Progenitor cell of endocrine pancreas (in vitro differentiated cells): ENCODE measurements around the gene RBMS1. TPM values are rescaled to one million over a fixed set of nuclear protein-coding genes. Genes with fewer than 3 reads are reported as not detected.
A peak's percentile ranks its signal among the peaks of the same experiment; 100 is the strongest.
"Not testable (repeated sequence)": the region's sequence is repeated elsewhere in the genome, so short reads cannot be mapped to it uniquely, and the experiment has no call there.

ENCODE experiments used
- DNase-seq: peaks from one replicate; pipeline ENCODE4 v3.0.0; 2021; ENCODE audit warnings: low spot score; ENCODE audit not compliant: unreplicated experiment
- H3K27ac Mint-ChIP-seq: 2 replicates; pipeline ENCODE4 v1.8.0; 2021; ENCODE audit warnings: mild to moderate bottlenecking, moderate library complexity, mixed read lengths
- H3K27me3 Mint-ChIP-seq: 2 replicates; pipeline ENCODE4 v1.8.0; 2021; ENCODE audit warnings: mixed read lengths
- H3K36me3 Mint-ChIP-seq: 2 replicates; pipeline ENCODE4 v1.8.0; 2022; ENCODE audit warnings: mixed read lengths; ENCODE audit not compliant: insufficient read depth
- H3K4me1 Mint-ChIP-seq: 2 replicates; pipeline ENCODE4 v1.8.0; 2021; ENCODE audit warnings: low read depth, mixed read lengths
- H3K4me3 Mint-ChIP-seq: 2 replicates; pipeline ENCODE4 v1.8.0; 2021; ENCODE audit warnings: low read depth, mild to moderate bottlenecking, moderate library complexity, mixed read lengths
- H3K9me3 Mint-ChIP-seq: 2 replicates; pipeline ENCODE4 v1.8.0; 2021; ENCODE audit warnings: low read depth, mixed read lengths
- total RNA-seq: library from RNA; stranded (reverse); gene quantifications from 2 replicates; pipeline ENCODE4 v1.2.1, GENCODE V29; 2021
- TF ChIP-seq, protein P1 (sequence below): fragments of 200-600 bp; sonication (generic); IDR thresholded peaks from one replicate; pipeline ENCODE4 v1.5.0; 2021; ENCODE audit warnings: antibody characterized with exemption, mild to moderate bottlenecking; ENCODE audit not compliant: unreplicated experiment

Gene RBMS1
- total RNA-seq, 1 donor from 2014 or later: 59.8 TPM

GRCh38 chr2:160494201-160494644, 616 bp upstream of the RBMS1 start:
- Mint-ChIP-seq H3K27ac (peak overlapping the region; percentile 96), H3K4me3 (peak overlapping the region; percentile 84), H3K4me1 (peaks cover 23% of the 10 kb centered on the region), H3K9me3 (no peaks in the 10 kb centered on the region), H3K27me3 (peaks cover 3% of the 10 kb centered on the region), H3K36me3 (no peaks in the 10 kb centered on the region)
- TF ChIP-seq, protein P1, sequence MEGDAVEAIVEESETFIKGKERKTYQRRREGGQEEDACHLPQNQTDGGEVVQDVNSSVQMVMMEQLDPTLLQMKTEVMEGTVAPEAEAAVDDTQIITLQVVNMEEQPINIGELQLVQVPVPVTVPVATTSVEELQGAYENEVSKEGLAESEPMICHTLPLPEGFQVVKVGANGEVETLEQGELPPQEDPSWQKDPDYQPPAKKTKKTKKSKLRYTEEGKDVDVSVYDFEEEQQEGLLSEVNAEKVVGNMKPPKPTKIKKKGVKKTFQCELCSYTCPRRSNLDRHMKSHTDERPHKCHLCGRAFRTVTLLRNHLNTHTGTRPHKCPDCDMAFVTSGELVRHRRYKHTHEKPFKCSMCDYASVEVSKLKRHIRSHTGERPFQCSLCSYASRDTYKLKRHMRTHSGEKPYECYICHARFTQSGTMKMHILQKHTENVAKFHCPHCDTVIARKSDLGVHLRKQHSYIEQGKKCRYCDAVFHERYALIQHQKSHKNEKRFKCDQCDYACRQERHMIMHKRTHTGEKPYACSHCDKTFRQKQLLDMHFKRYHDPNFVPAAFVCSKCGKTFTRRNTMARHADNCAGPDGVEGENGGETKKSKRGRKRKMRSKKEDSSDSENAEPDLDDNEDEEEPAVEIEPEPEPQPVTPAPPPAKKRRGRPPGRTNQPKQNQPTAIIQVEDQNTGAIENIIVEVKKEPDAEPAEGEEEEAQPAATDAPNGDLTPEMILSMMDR: no peak
- no peak for DNase-seq

DNA sequence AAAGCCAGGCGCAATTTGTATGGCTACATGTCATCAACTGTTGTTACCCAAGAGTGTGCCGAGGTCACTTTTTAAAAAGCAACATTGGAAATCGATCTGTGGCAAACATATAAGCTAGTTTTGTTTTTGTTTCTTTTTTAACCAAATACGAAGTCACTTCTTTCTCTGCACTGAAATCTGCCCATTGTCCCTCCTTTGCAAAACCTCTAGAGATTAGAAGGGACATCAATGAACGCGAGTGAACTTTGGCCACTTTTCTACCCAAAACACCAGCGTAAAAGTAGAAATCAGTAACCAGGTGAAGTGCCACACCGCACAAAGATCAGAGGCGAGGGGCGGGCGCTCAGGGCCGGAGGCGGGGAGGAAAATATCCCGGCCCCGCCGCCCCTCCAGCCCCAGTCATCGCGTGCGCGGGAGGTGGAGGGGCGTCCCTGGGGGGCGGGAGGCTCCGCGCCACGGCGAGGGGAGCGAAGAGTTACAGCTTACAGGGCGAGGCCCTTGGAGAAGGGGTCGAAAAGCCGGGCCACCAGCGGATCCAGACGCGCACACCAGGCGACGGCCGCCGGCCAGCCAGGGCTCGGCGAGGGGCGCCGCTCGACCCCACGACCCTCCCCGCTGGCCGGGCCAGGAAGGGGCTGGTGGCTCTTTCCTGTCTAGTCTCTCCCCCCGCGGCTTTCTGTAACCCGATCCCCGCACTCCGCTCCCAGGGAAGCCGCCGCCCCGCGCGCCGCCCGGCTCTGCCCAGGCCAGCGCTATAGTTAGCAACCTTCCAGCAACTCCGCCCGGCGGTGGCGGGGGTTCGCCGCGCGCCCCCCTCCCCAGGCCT, 993 bp downstream of the RBMS1 start:
- DNase-seq: peak; percentile 73
- H3K36me3 Mint-ChIP-seq: no peaks in the 10 kb centered on the region
- no peaks in the 10 kb centered on the region for H3K9me3 Mint-ChIP-seq
- TF ChIP-seq, protein P1: no peak
- H3K4me1 Mint-ChIP-seq: peaks cover 23% of the 10 kb centered on the region
- peak overlapping the region; percentile 98 for H3K27ac Mint-ChIP-seq
- peak overlapping the region; percentile 84 for H3K4me3 Mint-ChIP-seq
- H3K27me3 Mint-ChIP-seq: no peaks in the 10 kb centered on the region

DNA sequence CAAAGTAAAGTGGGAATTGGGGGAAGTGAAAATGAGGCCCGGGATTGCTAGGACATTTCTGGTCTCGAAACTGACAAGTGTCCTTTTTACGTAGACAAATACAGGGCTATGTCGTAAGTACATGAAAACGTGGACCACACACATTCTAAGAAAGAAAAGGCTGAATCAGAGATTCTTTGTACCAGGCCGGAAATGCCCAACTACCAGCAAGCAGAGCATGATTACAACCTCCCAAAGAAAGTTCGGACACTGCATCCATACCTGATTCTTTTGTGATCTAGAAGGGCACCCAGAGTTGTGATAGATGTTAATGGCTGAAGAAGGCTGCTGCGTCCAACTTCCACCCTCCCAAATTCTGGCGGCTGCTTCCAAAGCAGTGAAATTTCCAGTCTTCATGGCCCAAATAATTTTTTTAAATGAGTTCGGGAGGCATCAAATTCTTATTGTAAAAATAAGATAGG, 1.7 kb downstream of the RBMS1 start:
- H3K36me3 Mint-ChIP-seq: no peaks in the 10 kb centered on the region
- H3K27ac Mint-ChIP-seq: peak overlapping the region; percentile 98
- H3K4me3 Mint-ChIP-seq: peak overlapping the region; percentile 84
- DNase-seq: no peak
- TF ChIP-seq, protein P1: no peak
- peaks cover 27% of the 10 kb centered on the region for H3K4me1 Mint-ChIP-seq
- no peaks in the 10 kb centered on the region for H3K27me3 Mint-ChIP-seq
- no peaks in the 10 kb centered on the region for H3K9me3 Mint-ChIP-seq

DNA sequence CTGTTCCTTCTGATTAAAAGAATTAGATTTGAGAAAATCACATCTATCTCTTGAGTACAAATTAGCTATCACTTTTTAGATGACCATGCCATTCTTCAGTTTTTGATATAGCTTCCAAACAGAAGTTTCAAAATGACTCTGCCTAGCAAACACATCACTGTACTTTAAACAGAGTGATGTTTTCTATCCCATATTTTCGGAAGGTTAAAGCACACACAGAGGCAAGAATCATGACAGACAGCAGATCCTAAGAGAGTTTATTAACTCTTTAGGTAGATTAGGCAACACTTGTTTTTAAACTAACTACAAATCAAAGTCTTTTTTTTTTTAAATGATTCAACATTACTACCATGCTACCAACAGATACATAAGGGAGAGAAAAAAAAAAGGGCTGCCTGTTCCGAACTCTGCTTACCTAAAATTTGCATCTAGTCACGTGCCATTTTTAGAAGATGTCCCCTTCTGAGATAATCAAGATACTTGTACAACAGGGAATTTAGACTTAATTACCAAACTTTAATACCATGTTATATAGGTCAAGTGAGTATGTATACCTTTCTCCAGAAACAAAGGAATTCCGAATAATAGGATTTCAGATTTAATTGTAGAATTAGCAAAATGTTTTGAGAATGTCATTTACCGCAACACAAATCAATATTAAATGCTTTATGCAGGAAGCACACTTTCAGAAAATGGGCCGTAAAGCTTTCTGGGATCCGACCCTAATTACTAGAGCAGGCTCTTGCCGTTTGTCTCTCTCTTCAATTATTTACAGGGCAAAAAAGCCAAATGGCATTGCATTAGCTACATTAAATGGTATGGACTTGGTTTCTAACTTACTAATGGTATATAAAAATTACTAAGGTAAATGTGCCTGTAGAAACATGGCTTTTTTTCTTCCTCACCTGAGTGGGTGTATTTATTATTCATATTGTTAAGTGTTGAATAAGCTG, 2.6 kb downstream of the RBMS1 start:
- Mint-ChIP-seq H3K27me3 (no peaks in the 10 kb centered on the region), H3K4me1 (peaks cover 27% of the 10 kb centered on the region), H3K9me3 (no peaks in the 10 kb centered on the region), H3K27ac (peak overlapping the region; percentile 98), H3K4me3 (peak overlapping the region; percentile 84), H3K36me3 (no peaks in the 10 kb centered on the region)
- TF ChIP-seq, protein P1: no peak
- DNase-seq: no peak

DNA sequence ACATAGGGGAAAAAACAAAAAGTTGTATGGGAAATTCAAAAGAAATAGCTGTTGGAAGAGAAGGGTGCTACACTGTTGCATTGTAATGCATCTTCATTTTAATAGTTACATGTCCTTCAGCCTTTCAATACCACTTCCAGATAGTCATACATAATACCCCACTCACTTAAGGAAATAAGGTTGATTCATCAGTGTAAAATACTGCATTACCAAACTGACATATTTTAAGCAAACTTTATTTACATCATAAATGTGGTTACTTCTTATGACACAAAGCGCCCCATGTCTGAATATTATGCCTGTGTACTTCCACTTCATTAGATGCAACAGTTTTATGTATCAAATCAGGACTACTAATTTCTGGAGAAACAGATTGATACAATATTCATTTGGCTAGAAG, 4.5 kb downstream of the RBMS1 start:
- peaks cover 2% of the 10 kb centered on the region for H3K36me3 Mint-ChIP-seq
- H3K27me3 Mint-ChIP-seq: no peaks in the 10 kb centered on the region
- H3K9me3 Mint-ChIP-seq: no peaks in the 10 kb centered on the region
- peaks cover 22% of the 10 kb centered on the region for H3K4me1 Mint-ChIP-seq
- H3K27ac Mint-ChIP-seq: no peak overlapping the region
- H3K4me3 Mint-ChIP-seq: no peak overlapping the region
- no peak for DNase-seq
- TF ChIP-seq, protein P1: no peak

GRCh38 chr2:160488289-160488688, 5.3 kb downstream of the RBMS1 start:
- H3K27ac Mint-ChIP-seq, H3K4me3 Mint-ChIP-seq, H3K9me3 Mint-ChIP-seq, H3K27me3 Mint-ChIP-seq, H3K36me3 Mint-ChIP-seq, DNase-seq: not testable (repeated sequence)
- peaks cover 23% of the 10 kb centered on the region for H3K4me1 Mint-ChIP-seq
